ENCODE results near the gene MAPK8.

- no peak for TF ChIP-seq CTCF (IDR thresholded peaks at IDR 0.05)
- no peak for TF ChIP-seq POLR2A (IDR thresholded peaks at IDR 0.05)
Measured at GRCh38 chr10:48364659-48365405, 58.4 kb downstream of the MAPK8 start.
